Esophagus squamous epithelium (tissue), 4 donors: Measurements from ENCODE around the gene MYCBP2.

Experiments used
- POLR2A ChIP-seq, 4 donors: fragments of 450-650 bp; IDR thresholded peaks; one replicate each; pipeline ENCODE4 v1.6.1; 2017; ENCODE audit warnings: antibody characterized with exemption in 4 of 4, mild to moderate bottlenecking in 4 of 4, moderate library complexity in 3 of 4
- TF ChIP-seq, protein P1 (sequence below), 6 experiments: fragments of 450-650 bp in 4 of 6; fragments of 200-600 bp in 2 of 6; sonication (generic) in 2 of 6; IDR thresholded peaks; one replicate each; pipeline ENCODE4 v1.5.1; 2016 to 2019; ENCODE audit warnings: antibody characterized with exemption in 6 of 6, mild to moderate bottlenecking in 4 of 6, moderate library complexity in 4 of 6

DNA sequence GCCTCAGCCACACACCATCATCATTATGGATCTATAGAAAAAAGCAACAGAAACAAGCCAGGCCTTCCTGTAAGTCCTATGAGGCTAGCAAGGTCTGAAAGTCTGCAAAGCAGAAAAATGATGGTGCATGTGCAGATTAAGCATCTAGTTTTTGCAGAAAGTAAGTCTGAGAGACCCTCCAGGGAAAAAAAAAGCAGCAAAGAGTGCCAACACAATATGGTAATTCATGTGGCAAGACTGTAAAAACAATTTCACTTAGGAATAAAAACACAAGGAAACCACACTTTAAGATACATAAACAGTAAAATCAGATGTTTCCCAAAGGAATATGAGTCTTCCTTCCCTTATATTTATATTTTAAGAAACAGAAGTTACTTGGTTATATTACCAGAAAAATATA, 187.6 kb downstream of the MYCBP2 start:
- TF ChIP-seq, protein P1, sequence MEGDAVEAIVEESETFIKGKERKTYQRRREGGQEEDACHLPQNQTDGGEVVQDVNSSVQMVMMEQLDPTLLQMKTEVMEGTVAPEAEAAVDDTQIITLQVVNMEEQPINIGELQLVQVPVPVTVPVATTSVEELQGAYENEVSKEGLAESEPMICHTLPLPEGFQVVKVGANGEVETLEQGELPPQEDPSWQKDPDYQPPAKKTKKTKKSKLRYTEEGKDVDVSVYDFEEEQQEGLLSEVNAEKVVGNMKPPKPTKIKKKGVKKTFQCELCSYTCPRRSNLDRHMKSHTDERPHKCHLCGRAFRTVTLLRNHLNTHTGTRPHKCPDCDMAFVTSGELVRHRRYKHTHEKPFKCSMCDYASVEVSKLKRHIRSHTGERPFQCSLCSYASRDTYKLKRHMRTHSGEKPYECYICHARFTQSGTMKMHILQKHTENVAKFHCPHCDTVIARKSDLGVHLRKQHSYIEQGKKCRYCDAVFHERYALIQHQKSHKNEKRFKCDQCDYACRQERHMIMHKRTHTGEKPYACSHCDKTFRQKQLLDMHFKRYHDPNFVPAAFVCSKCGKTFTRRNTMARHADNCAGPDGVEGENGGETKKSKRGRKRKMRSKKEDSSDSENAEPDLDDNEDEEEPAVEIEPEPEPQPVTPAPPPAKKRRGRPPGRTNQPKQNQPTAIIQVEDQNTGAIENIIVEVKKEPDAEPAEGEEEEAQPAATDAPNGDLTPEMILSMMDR (IDR thresholded peaks at IDR 0.05) = no peak
- TF ChIP-seq POLR2A (IDR thresholded peaks at IDR 0.05) = no peak
